ENCODE measurements around the gene CS.
"Not testable (repeated sequence)": the region's sequence is repeated elsewhere in the genome, so short reads cannot be mapped to it uniquely, and the experiment has no call there.

The CS gene

DNA sequence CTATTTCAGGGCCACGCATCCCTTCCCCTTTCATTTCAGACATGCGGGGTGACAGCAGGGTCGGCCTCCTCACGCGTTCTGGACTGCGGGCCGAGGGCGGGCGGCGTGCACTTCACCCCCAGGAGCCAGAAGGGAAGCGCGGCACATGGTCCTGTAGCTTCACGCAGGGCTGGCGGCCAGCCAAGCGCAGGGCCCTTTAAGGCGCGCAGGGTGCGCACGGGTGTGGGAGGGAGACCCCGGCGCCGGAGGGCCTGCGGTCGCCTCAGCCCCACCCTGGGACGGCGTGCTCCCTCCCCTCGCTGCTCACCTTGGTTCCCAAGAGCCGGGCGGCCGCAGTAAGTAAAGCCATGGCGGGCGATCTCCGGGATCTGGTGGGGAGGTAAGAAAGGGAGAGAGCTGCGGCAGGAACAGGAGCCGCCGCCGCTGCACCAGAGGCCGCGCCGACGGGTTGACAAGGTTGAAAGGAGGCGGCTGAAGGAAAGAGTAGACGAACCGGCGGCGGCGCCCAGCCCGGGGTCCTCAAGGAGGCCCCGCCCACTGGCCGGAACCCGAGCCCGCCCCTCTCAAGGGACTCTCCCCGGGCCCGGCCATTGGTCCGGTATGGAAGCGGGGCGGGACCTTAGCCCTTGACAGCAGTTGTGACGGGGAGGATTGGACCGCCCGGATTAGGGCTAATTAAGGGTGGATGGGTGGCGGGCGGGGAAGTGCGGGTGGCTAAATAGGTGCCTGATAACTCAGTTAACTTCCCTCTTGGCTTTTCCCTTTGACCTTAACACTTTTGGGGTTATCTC is at the start of gene CS:
Gene CS, minus strand, starts transcription at position 478 of the 791 bp plus-strand sequence. Its CDS starts 129 bp downstream, at position 349.
- peak; percentile 42 to 99 (median 96) for DNase-seq

DNA sequence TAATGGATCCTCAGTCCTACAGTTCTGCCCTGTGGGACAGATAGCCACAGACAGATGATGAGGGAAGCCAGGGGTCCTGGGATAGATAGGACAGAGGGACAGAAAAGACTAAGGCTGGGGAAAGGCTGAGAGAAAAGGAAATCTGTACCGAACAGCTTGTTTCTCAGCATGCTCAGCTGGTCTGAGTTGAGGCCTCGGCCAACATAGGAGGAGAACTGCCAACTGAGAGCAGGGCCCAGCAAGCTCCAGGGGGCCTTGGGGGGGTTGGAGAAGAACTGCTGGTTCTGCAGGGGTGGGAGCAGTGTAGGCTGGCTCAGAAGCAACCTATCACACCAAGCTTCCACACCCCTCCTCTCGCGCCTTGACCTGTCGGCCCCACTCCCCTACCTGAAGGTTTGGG is 48.6 kb upstream of the CS start:
- no peak for DNase-seq

- DNase-seq, result not testable (repeated sequence)
These were observed 47.1 kb upstream of the CS start for GRCh38 chr12:56347255-56347654.

GRCh38 chr12:56346675-56347074 is 46.5 kb upstream of the CS start:
- DNase-seq, result no peak

DNA sequence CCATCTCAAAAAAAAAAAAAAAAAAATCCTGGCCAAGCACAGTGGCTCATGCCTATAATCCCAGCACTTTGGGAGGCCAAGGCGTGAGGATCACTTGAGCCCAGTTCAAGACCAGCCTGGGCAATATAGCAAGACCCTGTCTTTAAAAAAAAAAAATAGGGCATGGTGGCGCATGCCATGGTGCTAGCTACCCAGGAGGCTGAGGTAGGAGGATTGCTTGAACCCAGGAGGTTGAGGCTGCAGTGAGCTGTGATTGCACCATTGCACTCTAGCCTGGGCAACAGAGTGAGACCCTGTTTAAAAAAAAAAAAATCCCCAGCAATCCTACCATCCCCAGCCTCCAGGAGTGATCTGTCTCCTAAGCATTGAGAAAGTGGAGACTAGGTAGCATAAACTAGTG is 42.2 kb upstream of the CS start:
- not testable (repeated sequence) for DNase-seq

DNA sequence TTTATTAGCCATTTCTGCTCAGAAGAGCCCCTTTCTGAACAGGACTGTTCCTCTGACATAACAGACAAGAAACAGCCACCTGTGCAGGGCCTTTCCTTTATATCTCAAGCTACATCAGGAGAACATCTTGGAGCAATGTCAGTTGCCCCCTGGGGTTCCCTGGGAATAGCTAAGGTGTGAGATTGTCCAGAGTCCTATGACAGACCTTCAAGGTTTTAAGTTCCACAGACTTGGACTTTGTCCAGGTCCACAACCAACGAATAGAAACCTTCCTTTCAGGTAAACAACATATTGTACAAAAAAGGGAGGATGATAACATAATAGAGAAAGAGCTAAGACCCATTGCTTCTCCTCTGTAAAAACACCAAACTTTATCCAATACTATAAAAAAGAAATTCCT is 41.5 kb upstream of the CS start:
- DNase-seq, result no peak

DNA sequence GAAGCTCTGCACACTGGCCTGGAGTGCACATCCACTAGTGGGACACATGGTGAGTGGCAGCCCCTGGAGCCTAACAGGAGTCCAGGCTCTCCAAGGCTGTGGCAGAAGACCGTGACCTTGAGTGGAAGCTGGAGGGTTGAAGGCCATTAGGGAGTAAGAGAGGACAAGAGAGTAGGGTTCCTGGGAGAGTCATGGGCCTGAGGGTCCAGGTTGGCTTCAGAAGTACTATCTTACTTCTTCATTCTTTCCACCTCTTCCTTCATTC is 39.0 kb upstream of the CS start:
- DNase-seq, result no peak

GRCh38 chr12:56338308-56339157 is 38.4 kb upstream of the CS start, which contains the start of gene IL23A:
Gene IL23A (plus strand): TSS chr12:56338884. CDS start chr12:56339045, 161 bp downstream.
- no peak for DNase-seq

DNA sequence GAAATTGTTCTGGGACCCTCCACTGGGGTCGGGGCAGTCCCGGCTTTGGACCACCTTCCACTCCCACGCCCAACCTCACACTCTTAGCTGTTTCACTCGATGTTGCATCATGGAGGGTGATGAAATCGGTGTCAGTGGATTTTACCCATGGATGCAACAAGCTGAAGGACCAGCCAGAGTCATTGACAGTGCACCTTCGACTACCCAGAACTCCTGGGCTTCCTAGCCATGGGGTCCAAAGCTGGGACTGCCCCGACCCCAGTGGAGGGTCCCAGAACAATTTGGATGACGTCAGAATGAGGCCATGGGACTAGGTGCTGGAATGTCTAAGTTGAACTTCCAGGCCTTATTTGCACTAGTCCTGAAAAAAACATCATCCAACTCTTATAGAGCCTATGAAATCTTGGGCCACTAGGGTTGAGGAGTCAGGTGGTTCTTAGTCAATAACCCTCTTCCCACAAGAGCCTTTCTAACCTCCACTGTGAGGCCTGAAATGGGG is 37.7 kb upstream of the CS start:
- no peak for DNase-seq

GRCh38 chr12:56336361-56337167 is 36.4 kb upstream of the CS start:
- peak in 12 of 56 donors; percentile 6 to 47 (median 8) for DNase-seq

- not testable (repeated sequence) for DNase-seq
These were observed 35.4 kb upstream of the CS start for GRCh38 chr12:56335527-56335926.

DNA sequence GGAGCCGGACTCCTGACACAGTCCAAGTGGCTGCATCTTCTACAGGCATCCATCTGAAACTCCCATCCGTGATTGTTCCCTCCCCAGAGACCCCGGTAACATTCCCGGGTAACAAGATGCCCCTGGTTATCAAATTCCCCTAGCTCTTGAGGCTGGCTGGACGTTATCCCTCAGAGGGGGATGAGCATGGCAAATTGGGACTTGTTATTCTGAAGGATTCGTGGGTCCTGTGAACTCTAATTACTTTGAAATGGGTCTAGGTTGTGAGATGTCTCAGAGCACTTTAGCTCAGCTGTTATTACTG is 34.3 kb upstream of the CS start:
- DNase-seq, result no peak

GRCh38 chr12:56333679-56334489 is 33.8 kb upstream of the CS start, which contains the start of gene PAN2:
Gene PAN2 (minus strand): TSS chr12:56334000. CDS start chr12:56333094, 906 bp downstream.
- DNase-seq, result peak; percentile 44 to 97 (median 93)

- peak in 2 of 56 donors; percentile 41 to 43 for DNase-seq
These were observed 33.1 kb upstream of the CS start for GRCh38 chr12:56333197-56333678.

DNA sequence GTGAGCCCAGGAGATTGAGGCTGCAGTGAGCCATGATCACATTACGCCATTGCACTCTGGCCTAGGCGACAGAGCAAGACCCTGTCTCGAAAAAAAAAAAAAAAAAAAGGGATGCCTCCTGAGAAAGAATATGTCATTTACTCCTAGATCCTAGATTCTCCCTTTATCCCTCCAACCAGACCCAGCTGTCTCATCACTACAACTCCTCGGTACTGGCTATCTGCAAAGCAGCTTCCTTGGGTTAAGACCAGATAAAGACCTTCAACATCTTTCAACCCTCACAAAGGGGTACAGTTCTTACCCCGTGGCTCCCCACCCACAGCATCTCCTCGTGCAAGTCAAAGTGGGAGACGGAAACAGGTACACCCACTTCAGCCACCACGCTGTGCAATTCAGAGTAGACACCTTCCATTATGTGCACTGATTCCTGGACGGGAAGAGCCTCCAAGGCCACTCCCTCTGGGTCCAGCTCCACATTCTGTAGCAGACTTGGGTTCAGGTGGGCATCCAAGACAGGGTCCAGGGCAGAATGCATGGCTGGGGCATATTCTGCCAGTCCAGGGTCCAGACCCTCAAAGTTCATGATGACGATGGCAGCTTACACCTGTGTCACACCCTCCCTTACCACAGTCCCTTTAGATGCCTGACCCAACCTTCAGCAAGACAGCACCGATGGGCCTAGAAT is 32.5 kb upstream of the CS start:
- DNase-seq, result no peak

DNA sequence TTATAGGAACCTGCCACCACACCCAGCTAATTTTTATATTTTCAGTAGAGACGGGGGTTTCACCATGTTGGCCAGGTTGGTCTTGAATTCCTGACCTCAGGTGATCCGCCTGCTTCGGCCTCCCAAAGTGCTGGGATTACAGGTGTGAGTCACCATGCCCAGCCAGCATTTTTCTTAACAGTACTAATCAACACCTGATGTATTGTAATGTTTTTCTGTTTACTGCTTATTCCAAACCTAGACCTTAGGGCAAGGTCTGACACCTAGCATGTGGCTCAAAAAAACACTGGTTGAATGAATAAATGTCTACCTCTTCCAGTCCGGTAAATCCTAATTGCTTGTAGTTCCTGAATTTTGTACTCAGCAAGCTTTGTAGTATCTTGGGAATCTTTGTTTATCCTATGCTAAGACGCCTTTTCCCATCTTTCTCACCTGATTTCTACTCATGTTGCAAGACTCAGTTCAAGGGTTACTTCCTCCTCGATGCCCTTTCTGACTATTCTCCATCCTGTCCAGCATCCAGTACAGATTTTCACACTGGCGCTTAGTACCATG is 30.9 kb upstream of the CS start:
- no peak for DNase-seq

DNA sequence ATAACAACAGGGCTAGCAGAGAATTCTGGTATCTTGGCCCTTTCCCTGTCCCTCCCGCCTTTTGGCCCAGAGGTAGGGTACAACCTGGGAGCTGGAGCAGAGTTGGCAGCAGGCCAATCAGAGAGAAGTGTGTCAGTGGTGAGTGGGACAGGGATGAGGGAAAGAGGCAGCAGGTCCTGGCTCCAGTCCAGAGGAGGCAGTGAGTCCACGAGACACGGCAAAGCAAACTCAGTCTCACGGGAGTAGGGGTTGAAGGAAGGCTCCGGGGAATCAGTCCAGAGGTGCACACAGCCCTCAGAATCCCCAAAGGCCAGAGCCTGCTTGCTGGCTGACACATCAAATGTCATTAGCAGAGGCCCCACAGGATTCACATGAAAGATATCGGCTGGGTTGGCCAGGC is 26.4 kb upstream of the CS start:
- DNase-seq, result peak in 1 of 56 donors; percentile 14

DNA sequence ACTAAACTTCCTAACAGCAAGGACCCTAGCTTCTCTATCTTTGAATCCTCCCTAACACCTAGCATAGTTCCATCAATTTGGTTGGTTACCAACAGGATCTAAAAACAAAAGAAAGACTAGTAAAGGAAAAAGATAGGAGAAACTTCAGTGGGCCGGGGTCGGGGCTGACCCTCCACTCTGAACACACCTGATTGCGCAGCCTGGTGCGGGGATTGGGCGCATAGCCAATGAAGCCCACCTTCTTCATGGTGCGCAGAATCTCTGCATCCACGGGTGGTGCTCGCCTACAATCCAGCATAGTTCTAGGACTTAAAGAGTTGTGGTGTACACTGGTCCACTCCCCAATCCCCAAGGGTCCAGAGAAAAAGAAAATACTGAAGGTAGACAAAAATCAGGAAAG is 26.0 kb upstream of the CS start:
- no peak for DNase-seq

DNA sequence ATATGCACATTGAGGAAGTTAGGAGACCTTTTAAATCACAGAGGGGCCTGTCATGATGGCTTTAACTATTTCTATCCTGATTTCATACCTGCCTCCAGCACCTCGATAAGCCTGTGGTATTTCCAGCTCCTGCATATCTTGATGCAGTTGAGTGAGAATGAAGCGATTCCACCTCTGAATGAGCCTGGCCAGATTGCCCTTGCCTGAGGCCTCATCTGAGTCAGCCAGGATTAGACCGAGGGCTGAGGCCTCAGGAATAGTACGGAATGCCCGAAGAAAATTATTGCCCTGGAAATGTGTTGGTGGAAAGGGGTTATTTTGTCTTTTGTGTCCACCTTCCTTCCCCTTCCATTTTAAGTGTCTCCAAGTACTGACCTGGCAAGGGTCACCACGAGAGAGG is 24.1 kb upstream of the CS start:
- no peak for DNase-seq

- not testable (repeated sequence) for DNase-seq
These were observed 21.5 kb upstream of the CS start for GRCh38 chr12:56321610-56322009.
